ENCODE results near the gene SLC25A47. TPM values are rescaled to one million over a fixed set of nuclear protein-coding genes. Genes with fewer than 3 reads are reported as not detected.
"Not testable (repeated sequence)": the region's sequence is repeated elsewhere in the genome, so short reads cannot be mapped to it uniquely, and the experiment has no call there.

SLC25A47 gene
- total RNA-seq, 1 experiment from 2014 or later, result not detected

GRCh38 chr14:100342826-100343225, 19.7 kb downstream of the SLC25A47 start:
- not testable (repeated sequence) for DNase-seq (ENCODE audit: extremely low read depth, low read depth)

- DNase-seq (ENCODE audit: extremely low read depth, low read depth), result not testable (repeated sequence)
Measured at GRCh38 chr14:100344657-100345056, 21.5 kb downstream of the SLC25A47 start.

GRCh38 chr14:100345711-100346110, 22.6 kb downstream of the SLC25A47 start:
- DNase-seq (ENCODE audit: extremely low read depth, low read depth), result no peak

- no peak for DNase-seq (ENCODE audit: extremely low read depth, low read depth)
Measured at GRCh38 chr14:100346306-100347091, 23.4 kb downstream of the SLC25A47 start.

GRCh38 chr14:100348253-100348729, 25.2 kb downstream of the SLC25A47 start:
- no peak for DNase-seq (ENCODE audit: extremely low read depth, low read depth)

GRCh38 chr14:100348784-100349685, 25.9 kb downstream of the SLC25A47 start:
- DNase-seq (ENCODE audit: extremely low read depth, low read depth), result no peak

DNA sequence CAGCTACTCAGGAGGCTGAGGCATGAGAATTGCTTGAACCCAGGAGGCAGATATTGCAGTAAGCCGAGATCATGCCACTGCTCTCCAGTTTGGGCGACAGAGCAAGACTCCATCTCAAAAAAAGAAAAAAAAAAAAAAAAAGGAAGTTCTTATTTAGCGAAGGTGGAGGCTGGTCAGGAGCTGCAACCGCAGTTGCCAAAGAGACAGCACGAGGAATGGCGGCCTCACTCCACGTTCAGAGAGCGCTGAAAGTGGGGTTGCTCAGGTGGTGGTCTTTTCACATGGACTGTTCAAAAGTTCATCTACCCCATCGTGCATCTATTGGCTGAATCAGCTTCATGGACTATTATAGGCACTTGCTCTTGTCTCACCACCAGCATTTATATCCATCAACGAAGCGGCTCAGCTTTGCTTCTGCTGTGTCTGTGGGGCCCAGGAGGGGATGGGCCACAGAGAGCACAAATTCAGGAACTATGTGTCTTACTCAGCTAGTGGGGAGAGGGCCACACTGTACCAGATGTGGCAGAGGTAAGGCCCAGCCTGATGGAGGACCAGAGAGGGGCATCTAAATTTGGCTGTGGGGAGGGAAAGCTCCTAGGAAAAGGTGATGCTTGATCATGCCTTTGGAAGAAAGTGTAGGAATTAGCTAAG, 27.3 kb downstream of the SLC25A47 start:
- no peak for DNase-seq (ENCODE audit: extremely low read depth, low read depth)

GRCh38 chr14:100350986-100351385, 27.8 kb downstream of the SLC25A47 start:
- no peak for DNase-seq (ENCODE audit: extremely low read depth, low read depth)

DNA sequence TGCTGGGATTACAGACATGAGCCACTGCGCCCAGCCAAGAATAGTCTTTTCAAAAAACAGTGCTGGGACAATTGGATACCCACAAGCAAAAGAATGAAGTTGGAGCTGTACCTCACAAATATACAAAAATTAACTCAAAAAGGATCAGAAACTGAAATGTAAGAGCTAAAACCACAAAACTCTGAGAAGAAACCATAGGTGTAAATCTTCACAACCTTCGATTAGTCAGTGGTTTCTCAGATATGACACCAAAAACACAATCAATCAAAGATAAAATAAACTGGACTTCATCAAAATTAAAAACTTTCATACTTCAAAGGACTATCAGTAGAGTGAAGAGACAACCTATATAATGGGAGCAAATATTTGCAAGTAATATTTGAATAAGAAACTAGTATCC, 35.3 kb downstream of the SLC25A47 start:
- DNase-seq (ENCODE audit: extremely low read depth, low read depth), result no peak

- DNase-seq (ENCODE audit: extremely low read depth, low read depth), result no peak
Measured at GRCh38 chr14:100359111-100359510, 36.0 kb downstream of the SLC25A47 start.

DNA sequence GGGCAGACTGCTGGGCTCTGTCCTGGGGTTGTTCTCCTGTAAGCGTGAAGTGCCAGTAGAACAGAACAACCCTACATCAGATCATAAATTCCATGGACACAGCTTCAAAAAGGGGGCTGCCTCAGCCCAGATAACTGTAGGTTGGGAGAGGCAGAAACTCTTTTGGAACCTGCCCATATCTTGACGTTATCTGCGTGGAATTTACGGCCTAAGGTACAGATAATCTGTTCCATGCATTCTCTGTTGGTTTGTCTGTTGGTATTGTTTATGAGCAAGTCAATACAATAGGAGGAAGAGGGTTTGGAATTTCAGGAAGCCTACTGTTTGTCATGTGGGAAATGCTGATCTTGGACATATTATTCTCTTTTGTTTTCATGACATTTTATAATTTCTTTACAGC, 36.7 kb downstream of the SLC25A47 start:
- no peak for DNase-seq (ENCODE audit: extremely low read depth, low read depth)

DNA sequence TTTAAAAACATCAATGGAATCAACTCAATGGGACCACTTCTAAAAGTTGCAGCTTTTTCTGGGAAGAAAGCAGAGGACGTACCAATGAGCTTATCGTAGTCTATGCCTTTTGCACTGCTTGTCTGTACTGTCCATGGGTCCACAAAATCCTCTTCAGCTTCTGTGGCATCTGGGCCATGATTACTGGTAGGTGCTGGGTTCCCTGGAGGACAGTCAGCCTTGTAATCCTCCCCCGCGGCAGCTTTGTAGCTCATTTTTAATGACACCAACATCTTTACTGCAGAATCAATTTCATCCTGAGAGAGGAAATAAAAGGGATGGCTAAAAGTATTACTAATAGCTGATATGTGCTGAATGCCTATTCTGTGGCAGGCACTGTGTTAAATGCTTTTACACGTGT, 38.5 kb downstream of the SLC25A47 start:
- DNase-seq (ENCODE audit: extremely low read depth, low read depth), result no peak

- no peak for DNase-seq (ENCODE audit: extremely low read depth, low read depth)
Measured at GRCh38 chr14:100362311-100362927, 39.3 kb downstream of the SLC25A47 start.

DNA sequence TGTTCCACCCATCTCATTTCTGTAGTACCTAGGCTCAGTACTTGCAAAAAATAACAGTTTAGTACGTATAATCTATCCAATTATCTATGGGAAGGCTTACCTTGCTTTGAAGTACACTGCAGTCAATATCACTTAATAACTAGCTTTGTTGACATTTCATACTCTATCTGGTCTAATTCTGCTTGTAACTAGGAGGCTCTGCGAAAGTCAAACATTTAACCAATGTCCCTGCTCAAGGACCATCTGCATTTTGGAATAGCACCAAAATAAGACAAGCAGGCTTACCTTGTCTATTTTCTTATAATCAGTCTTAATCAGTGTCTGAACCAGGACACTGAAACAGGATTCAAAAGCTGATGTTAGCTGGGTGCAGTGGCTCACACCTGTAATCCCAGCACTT, 39.9 kb downstream of the SLC25A47 start:
- no peak for DNase-seq (ENCODE audit: extremely low read depth, low read depth)

DNA sequence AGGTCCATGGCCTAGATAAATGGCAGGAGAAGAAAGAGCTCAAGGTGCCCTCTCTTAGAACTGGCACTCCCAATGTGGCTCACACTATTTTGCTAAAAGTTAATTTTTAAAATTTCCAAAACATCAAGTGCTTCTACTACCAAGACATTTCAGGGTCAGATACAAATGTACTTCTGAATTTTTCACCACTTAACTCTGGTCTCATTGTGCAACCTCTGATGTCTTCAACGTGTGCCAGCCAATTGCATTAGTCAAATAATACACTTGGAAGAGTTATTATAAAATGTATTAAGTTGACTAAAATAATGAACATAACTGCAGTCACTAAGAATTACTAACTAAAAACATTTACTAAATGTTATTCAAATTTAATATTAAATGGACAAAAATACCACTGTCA, 41.3 kb downstream of the SLC25A47 start:
- no peak for DNase-seq (ENCODE audit: extremely low read depth, low read depth)

GRCh38 chr14:100365741-100366140, 42.6 kb downstream of the SLC25A47 start:
- DNase-seq (ENCODE audit: extremely low read depth, low read depth), result no peak

DNA sequence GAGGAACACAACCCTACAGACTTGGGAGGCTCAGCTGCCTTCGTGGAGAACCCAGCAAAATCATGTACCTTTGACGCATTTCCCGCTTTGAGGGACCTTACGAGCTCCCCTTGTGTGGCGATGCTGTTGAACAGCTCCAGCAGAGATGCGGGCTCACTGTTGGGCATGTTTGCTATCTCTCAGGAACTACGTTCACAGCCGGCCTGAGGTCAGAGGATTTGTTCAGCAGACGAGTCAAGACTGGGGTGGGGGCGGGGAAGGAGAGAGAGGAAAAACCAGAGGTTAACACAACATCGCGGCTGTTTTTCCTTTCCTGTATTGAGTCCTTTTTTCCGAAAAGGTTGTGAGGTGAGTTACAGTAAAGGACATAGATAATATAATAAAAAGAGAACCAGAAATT, 45.9 kb downstream of the SLC25A47 start:
- no peak for DNase-seq (ENCODE audit: extremely low read depth, low read depth)

GRCh38 chr14:100370003-100370402, 46.9 kb downstream of the SLC25A47 start:
- DNase-seq (ENCODE audit: extremely low read depth, low read depth), result no peak

DNA sequence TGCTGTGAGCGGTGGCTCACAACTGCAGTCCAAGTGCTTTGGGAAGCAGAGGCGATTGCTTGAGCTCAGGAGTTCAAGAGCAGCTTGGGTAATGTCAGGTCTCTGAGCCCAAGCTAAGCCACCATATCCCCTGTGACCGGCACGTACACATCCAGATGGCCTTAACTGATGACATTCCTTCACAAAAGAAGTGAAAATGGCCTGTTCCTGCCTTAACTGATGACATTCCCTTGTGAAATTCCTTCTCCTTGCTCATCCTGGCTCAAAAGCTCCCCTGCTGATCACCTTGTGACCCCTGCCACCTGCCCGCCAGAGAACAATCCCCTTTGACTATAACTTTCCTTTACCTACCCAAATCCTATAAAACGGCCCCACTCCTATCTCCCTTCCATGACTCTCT, 48.6 kb downstream of the SLC25A47 start:
- DNase-seq (ENCODE audit: extremely low read depth, low read depth), result no peak

- DNase-seq (ENCODE audit: extremely low read depth, low read depth), result no peak
Measured at GRCh38 chr14:100372357-100373048, 49.4 kb downstream of the SLC25A47 start.

All from NCI-H460 (cell line).